OCI-LY7 (cell line): ENCODE results near the gene PAX9. TPM values are rescaled to one million over a fixed set of nuclear protein-coding genes. Genes with fewer than 3 reads are reported as not detected.

Experiments
- BruUV-seq: library from RNA; stranded (reverse); fragments of 400-500 nt; replicated peaks from 2 replicates; lab custom pipeline; 2021; lab: Mats Ljungman, UMichigan
- CTCF ChIA-PET: fragments of 300-600 bp; sonication (Branson Sonifier 250); formaldehyde crosslinking; loops from one replicate; lab custom pipeline; 2022; ENCODE audit warnings: antibody characterized with exemption; ENCODE audit not compliant: unreplicated experiment; lab: Charles Lee
- POLR2A ChIA-PET: fragments of 300-600 bp; sonication (Branson Sonifier 250); formaldehyde crosslinking; loops from one replicate; lab custom pipeline; 2022; ENCODE audit warnings: antibody characterized with exemption; lab: Charles Lee
- DNase-seq: peaks from one replicate; pipeline ENCODE4 v3.0.0-alpha.2; 2015; ENCODE audit warnings: low spot score
- H2AFZ ChIP-seq: fragments of 200-600 bp; sonication (generic), shearing (Covaris generic); 2 replicates; pipeline ENCODE4 v1.6.1; 2014; ENCODE audit warnings: mild to moderate bottlenecking, antibody characterized with exemption, low read length, moderate library complexity
- H3K27ac ChIP-seq: fragments of 200-600 bp; sonication (generic); 2 replicates; pipeline ENCODE4 v1.5.1; 2014; ENCODE audit warnings: mixed run types, low read depth, mild to moderate bottlenecking, moderate library complexity, low read length, inconsistent platforms; ENCODE audit not compliant: poor library complexity, severe bottlenecking
- H3K36me3 ChIP-seq: fragments of 200-600 bp; sonication (generic); 2 replicates; pipeline ENCODE4 v1.6.1; 2014; ENCODE audit warnings: mild to moderate bottlenecking, antibody characterized with exemption, low read length, moderate library complexity, mixed read lengths; ENCODE audit not compliant: insufficient read depth
- H3K4me1 ChIP-seq: fragments of 200-600 bp; sonication (generic); 2 replicates; pipeline ENCODE4 v1.5.1; 2014; ENCODE audit warnings: mild to moderate bottlenecking, low read length; ENCODE audit not compliant: insufficient read depth, poor library complexity, severe bottlenecking
- H3K4me2 ChIP-seq: fragments of 200-600 bp; sonication (generic); 2 replicates; pipeline ENCODE4 v1.6.1; 2014; ENCODE audit warnings: mild to moderate bottlenecking, low read length
- H3K4me3 ChIP-seq: fragments of 200-600 bp; sonication (generic); 2 replicates; pipeline ENCODE4 v1.5.1; 2014; ENCODE audit warnings: mild to moderate bottlenecking, low read depth, low read length; ENCODE audit not compliant: poor library complexity, severe bottlenecking
- H3K79me2 ChIP-seq: fragments of 200-600 bp; sonication (generic); 2 replicates; pipeline ENCODE4 v1.6.1; 2016; ENCODE audit warnings: low read depth, mild to moderate bottlenecking, low read length, moderate library complexity, mixed read lengths; ENCODE audit not compliant: insufficient read depth
- H3K9me2 ChIP-seq: fragments of 200-600 bp; sonication (generic); 2 replicates; pipeline ENCODE4 v1.6.1; 2016; ENCODE audit warnings: mild to moderate bottlenecking, low read length, mixed read lengths; ENCODE audit not compliant: insufficient read depth
- H3K9me3 ChIP-seq: fragments of 200-600 bp; sonication (generic); 2 replicates; pipeline ENCODE4 v1.6.1; 2014; ENCODE audit warnings: mild to moderate bottlenecking, mixed run types, low read length, mixed read lengths
- H4K20me1 ChIP-seq: fragments of 200-600 bp; sonication (generic); 2 replicates; pipeline ENCODE4 v1.6.1; 2014; ENCODE audit warnings: mild to moderate bottlenecking, antibody characterized with exemption, low read length, moderate library complexity, mixed read lengths; ENCODE audit not compliant: insufficient read depth
- EZH2phosphoT487 ChIP-seq: fragments of 200-600 bp; sonication (generic); IDR thresholded peaks from 2 replicates; pipeline ENCODE4 v1.6.1; 2018; ENCODE audit warnings: low read depth, borderline replicate concordance, mild to moderate bottlenecking, mixed run types, antibody characterized with exemption, low read length, moderate library complexity, mixed read lengths
- intact Hi-C: fragments of 100-400 bp; cut with micrococcal nuclease; formaldehyde crosslinking; loops from one replicate; pipeline ENCODE4 v1.10.0; 2022; ENCODE audit not compliant: unreplicated experiment
- total RNA-seq, 2 experiments: library from RNA; depleted of rRNA in 1 of 2; stranded (reverse); fragments of >200 nt in 1 of 2; shearing (Covaris generic) in 1 of 2; gene quantifications; 2 replicates each; pipeline ENCODE4 v1.2.3, GENCODE V29; 2014 to 2022
- TF ChIP-seq, protein P1 (sequence below): fragments of 200-600 bp; sonication (generic); conservative IDR thresholded peaks from 2 replicates; pipeline ENCODE4 v1.5.1; 2014; ENCODE audit warnings: mild to moderate bottlenecking, antibody characterized with exemption, low read length, moderate library complexity, mixed read lengths

Gene PAX9
- total RNA-seq, 2 experiments from 2014 or later, result 2.3 to 4.4 TPM

DNA sequence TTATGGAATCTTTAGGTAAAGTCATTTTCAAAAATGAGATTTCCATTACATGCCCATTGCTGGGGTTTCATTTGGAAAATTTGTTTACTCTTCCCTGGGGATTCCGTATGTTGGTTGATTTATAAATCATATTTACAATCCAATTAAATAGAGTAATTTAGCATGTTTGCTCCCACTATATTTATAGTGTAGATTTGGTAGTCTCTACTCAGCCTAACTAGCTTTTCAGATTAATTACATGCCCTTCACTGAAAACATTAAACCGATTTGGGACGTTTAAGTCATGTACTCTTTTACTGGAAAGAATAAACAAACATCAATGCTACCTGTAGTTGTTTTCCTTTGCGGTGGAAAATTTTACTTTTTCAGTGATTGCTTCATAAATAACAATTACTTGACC, 10.4 kb downstream of the PAX9 start:
- ChIA-PET POLR2A (interaction anchor here (0.8 to 0.9 kb wide), 2 partner anchors 47 to 351 kb away, joined by 3 read pairs; partner anchors contain the start of gene MBIP), CTCF (no interaction called here)
- Histone ChIP-seq H3K4me1 (no peaks in the 10 kb centered on the region), H3K9me2 (no peaks in the 10 kb centered on the region), H2AFZ (no peak overlapping the region), H3K79me2 (no peaks in the 10 kb centered on the region), H3K4me2 (no peak overlapping the region), H3K9me3 (no peaks in the 10 kb centered on the region), H4K20me1 (no peaks in the 10 kb centered on the region), H3K36me3 (no peaks in the 10 kb centered on the region), H3K27ac (no peak overlapping the region), H3K4me3 (no peak overlapping the region)
- TF ChIP-seq, protein P1, sequence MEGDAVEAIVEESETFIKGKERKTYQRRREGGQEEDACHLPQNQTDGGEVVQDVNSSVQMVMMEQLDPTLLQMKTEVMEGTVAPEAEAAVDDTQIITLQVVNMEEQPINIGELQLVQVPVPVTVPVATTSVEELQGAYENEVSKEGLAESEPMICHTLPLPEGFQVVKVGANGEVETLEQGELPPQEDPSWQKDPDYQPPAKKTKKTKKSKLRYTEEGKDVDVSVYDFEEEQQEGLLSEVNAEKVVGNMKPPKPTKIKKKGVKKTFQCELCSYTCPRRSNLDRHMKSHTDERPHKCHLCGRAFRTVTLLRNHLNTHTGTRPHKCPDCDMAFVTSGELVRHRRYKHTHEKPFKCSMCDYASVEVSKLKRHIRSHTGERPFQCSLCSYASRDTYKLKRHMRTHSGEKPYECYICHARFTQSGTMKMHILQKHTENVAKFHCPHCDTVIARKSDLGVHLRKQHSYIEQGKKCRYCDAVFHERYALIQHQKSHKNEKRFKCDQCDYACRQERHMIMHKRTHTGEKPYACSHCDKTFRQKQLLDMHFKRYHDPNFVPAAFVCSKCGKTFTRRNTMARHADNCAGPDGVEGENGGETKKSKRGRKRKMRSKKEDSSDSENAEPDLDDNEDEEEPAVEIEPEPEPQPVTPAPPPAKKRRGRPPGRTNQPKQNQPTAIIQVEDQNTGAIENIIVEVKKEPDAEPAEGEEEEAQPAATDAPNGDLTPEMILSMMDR, result no peak
- no peak for TF ChIP-seq EZH2phosphoT487
- BruUV-seq, result no TSS peak
- intact Hi-C loops, result no loop called here
- DNase-seq, result no peak

DNA sequence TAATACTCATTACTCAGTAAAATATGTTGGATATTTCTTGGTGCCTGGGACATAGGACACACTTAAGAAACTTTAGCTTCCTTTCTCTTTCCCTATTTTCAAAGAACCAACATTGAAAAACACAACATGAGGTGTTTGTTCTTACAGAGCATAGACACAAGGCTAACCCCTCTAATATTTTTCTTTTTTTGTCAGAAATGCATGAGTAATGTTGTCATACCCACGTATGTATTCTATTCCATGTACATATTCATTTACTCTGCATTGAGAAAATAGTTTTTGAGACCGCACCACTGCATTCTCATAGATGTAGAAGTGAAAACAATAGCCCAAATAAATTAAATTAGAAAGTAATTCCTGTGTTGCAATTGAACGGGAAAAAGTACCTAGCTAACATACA, 13.0 kb downstream of the PAX9 start:
- CTCF ChIA-PET, result no interaction called here
- H3K4me2 ChIP-seq, result no peak overlapping the region
- no peaks in the 10 kb centered on the region for H3K4me1 ChIP-seq
- intact Hi-C loops, result no loop called here
- no peak overlapping the region for H3K4me3 ChIP-seq
- H4K20me1 ChIP-seq, result no peaks in the 10 kb centered on the region
- TF ChIP-seq EZH2phosphoT487, result no peak
- TF ChIP-seq, protein P1, result no peak
- H3K27ac ChIP-seq, result no peak overlapping the region
- BruUV-seq, result no TSS peak
- H3K9me2 ChIP-seq, result no peaks in the 10 kb centered on the region
- DNase-seq, result no peak
- POLR2A ChIA-PET, result no interaction called here
- no peaks in the 10 kb centered on the region for H3K79me2 ChIP-seq
- no peaks in the 10 kb centered on the region for H3K9me3 ChIP-seq
- H3K36me3 ChIP-seq, result no peaks in the 10 kb centered on the region
- no peak overlapping the region for H2AFZ ChIP-seq

DNA sequence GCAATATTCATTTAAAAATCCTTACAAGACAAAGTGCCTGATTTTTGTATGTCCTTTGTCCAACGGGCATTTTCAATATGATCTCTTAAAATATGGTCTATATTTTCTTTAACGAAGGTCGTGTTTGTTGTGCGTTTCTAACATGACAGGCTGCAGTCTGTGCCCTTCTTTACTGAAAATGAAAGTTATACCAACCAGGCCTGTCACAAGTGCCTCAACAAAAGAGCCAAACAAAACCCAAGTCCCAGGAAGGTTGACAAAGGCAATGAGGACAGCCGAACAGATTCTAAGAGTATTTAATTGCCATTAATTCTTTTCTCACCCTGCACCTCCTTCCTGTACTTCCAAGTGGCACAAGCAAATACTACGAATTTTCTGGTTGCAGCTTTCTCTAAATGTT, 13.9 kb downstream of the PAX9 start:
- no peaks in the 10 kb centered on the region for H3K9me3 ChIP-seq
- intact Hi-C loops, result no loop called here
- no peaks in the 10 kb centered on the region for H3K9me2 ChIP-seq
- no peak overlapping the region for H3K27ac ChIP-seq
- no peak overlapping the region for H3K4me3 ChIP-seq
- BruUV-seq, result no TSS peak
- H3K79me2 ChIP-seq, result no peaks in the 10 kb centered on the region
- TF ChIP-seq, protein P1, result no peak
- no peak for TF ChIP-seq EZH2phosphoT487
- no peak overlapping the region for H3K4me2 ChIP-seq
- H3K36me3 ChIP-seq, result no peaks in the 10 kb centered on the region
- POLR2A ChIA-PET, result no interaction called here
- no peaks in the 10 kb centered on the region for H3K4me1 ChIP-seq
- H2AFZ ChIP-seq, result no peak overlapping the region
- H4K20me1 ChIP-seq, result no peaks in the 10 kb centered on the region
- no peak for DNase-seq
- CTCF ChIA-PET, result no interaction called here
